H9 (cell line): ENCODE measurements around the gene ANK2. TPM values are rescaled to one million over a fixed set of nuclear protein-coding genes. Genes with fewer than 3 reads are reported as not detected.

Experiments
- DNase-seq: peaks from one replicate; pipeline ENCODE4 v3.0.0-alpha.2; 2017
- H2AFZ ChIP-seq: one replicate; pipeline ENCODE4 v1.6.1; 2013; ENCODE audit warnings: mild to moderate bottlenecking, low read length, control low read depth, moderate library complexity
- H2AK5ac ChIP-seq: 2 replicates; pipeline ENCODE4 v1.6.1; 2013; ENCODE audit warnings: low read length, control low read depth, mixed read lengths; ENCODE audit not compliant: insufficient read length
- H2BK120ac ChIP-seq: one replicate; pipeline ENCODE4 v1.6.1; 2013; ENCODE audit warnings: low read depth, mild to moderate bottlenecking, low read length, control low read depth, inconsistent platforms; ENCODE audit not compliant: poor library complexity, severe bottlenecking
- H2BK12ac ChIP-seq: 2 replicates; pipeline ENCODE4 v1.6.1; 2013; ENCODE audit warnings: low read length, control low read depth, mixed read lengths, low read depth; ENCODE audit not compliant: insufficient read length
- H2BK15ac ChIP-seq: 2 replicates; pipeline ENCODE4 v1.6.1; 2013; ENCODE audit warnings: low read depth, low read length, control low read depth
- H2BK20ac ChIP-seq: one replicate; pipeline ENCODE4 v1.6.1; 2013; ENCODE audit warnings: low read depth, mild to moderate bottlenecking, low read length, control low read depth, inconsistent platforms; ENCODE audit not compliant: poor library complexity, severe bottlenecking
- H2BK5ac ChIP-seq: 2 replicates; pipeline ENCODE4 v1.6.1; 2013; ENCODE audit warnings: low read length, control low read depth, mixed read lengths; ENCODE audit not compliant: insufficient read length
- H3K14ac ChIP-seq: 2 replicates; pipeline ENCODE4 v1.6.1; 2013; ENCODE audit warnings: low read length, control low read depth; ENCODE audit not compliant: insufficient read depth
- H3K18ac ChIP-seq: 2 replicates; pipeline ENCODE4 v1.6.1; 2013; ENCODE audit warnings: low read depth, mild to moderate bottlenecking, mixed read lengths, low read length, control low read depth; ENCODE audit not compliant: insufficient read length
- H3K23ac ChIP-seq: 2 replicates; pipeline ENCODE4 v1.6.1; 2013; ENCODE audit warnings: low read length, control low read depth, mixed read lengths, low read depth; ENCODE audit not compliant: insufficient read length
- H3K23me2 ChIP-seq: 2 replicates; pipeline ENCODE4 v1.6.1; 2013; ENCODE audit warnings: low read depth, mild to moderate bottlenecking, mixed read lengths, low read length, control low read depth; ENCODE audit not compliant: insufficient read length, poor library complexity, severe bottlenecking
- H3K27ac ChIP-seq: 2 replicates; pipeline ENCODE4 v1.5.1; 2013; ENCODE audit warnings: low read length, control low read depth, mixed read lengths, low read depth; ENCODE audit not compliant: insufficient read length
- H3K27me3 ChIP-seq: 2 replicates; pipeline ENCODE4 v1.6.1; 2013; ENCODE audit warnings: low read length, control low read depth, inconsistent platforms; ENCODE audit not compliant: insufficient read depth
- H3K4ac ChIP-seq: 2 replicates; pipeline ENCODE4 v1.6.1; 2013; ENCODE audit warnings: low read depth, mild to moderate bottlenecking, control low read depth, inconsistent platforms, low read length, moderate library complexity
- H3K4me1 ChIP-seq: 2 replicates; pipeline ENCODE4 v1.6.1; 2013; ENCODE audit warnings: low read length, control low read depth, inconsistent platforms; ENCODE audit not compliant: insufficient read depth
- H3K4me2 ChIP-seq: 2 replicates; pipeline ENCODE4 v1.6.1; 2013; ENCODE audit warnings: low read length, control low read depth, mixed read lengths; ENCODE audit not compliant: insufficient read length, insufficient read depth
- H3K56ac ChIP-seq: 2 replicates; pipeline ENCODE4 v1.6.1; 2013; ENCODE audit warnings: low read depth, mild to moderate bottlenecking, mixed read lengths, low read length, control low read depth; ENCODE audit not compliant: insufficient read length
- H3K79me1 ChIP-seq: 2 replicates; pipeline ENCODE4 v1.6.1; 2013; ENCODE audit warnings: low read depth, mild to moderate bottlenecking, moderate library complexity, low read length, control low read depth, inconsistent platforms; ENCODE audit not compliant: insufficient read depth, poor library complexity, severe bottlenecking
- H3K79me2 ChIP-seq: 2 replicates; pipeline ENCODE4 v1.6.1; 2013; ENCODE audit warnings: low read length, control low read depth, inconsistent platforms; ENCODE audit not compliant: insufficient read depth
- H3K9ac ChIP-seq: 2 replicates; pipeline ENCODE4 v1.6.1; 2013; ENCODE audit warnings: low read length, control low read depth, mixed read lengths; ENCODE audit not compliant: insufficient read length; ENCODE audit errors: extremely low read depth
- H3K9me3 ChIP-seq: one replicate; pipeline ENCODE4 v1.6.1; 2013; ENCODE audit warnings: low read depth, low read length, inconsistent platforms; ENCODE audit not compliant: control insufficient read depth
- H3T11ph ChIP-seq: one replicate; pipeline ENCODE4 v1.6.1; 2013; ENCODE audit warnings: mild to moderate bottlenecking, low read length, control low read depth, inconsistent platforms
- H4K20me1 ChIP-seq: one replicate; pipeline ENCODE4 v1.6.1; 2013; ENCODE audit not compliant: control insufficient read depth, insufficient read length, insufficient read depth
- H4K5ac ChIP-seq: 2 replicates; pipeline ENCODE4 v1.6.1; 2013; ENCODE audit warnings: low read depth, mild to moderate bottlenecking, mixed read lengths, low read length, control low read depth; ENCODE audit not compliant: insufficient read length
- H4K8ac ChIP-seq: replicated peaks from 2 replicates; pipeline ENCODE4 v1.6.1; 2013; ENCODE audit warnings: low read length, control low read depth, mixed read lengths, low read depth; ENCODE audit not compliant: insufficient read length
- H4K91ac ChIP-seq: 2 replicates; pipeline ENCODE4 v1.6.1; 2013; ENCODE audit warnings: low read depth, mild to moderate bottlenecking, moderate library complexity, mixed read lengths, low read length, control low read depth; ENCODE audit not compliant: insufficient read length
- H3K27ac Mint-ChIP-seq, 3 experiments: 2 replicates in 2 of 3; 3 replicates in 1 of 3; pipeline ENCODE4 v1.8.0; 2020 to 2021; ENCODE audit warnings: mixed read lengths in 3 of 3, mild to moderate bottlenecking in 1 of 3, moderate library complexity in 1 of 3
- H3K27me3 Mint-ChIP-seq: 2 replicates; pipeline ENCODE4 v1.8.0; 2021; ENCODE audit warnings: low read depth, mild to moderate bottlenecking, moderate library complexity, mixed read lengths
- H3K36me3 Mint-ChIP-seq, 3 experiments: 2 replicates in 2 of 3; 3 replicates in 1 of 3; pipeline ENCODE4 v1.8.0; 2020 to 2021; ENCODE audit warnings: low read depth in 3 of 3, mixed read lengths in 3 of 3; ENCODE audit not compliant: insufficient read depth in 1 of 3
- H3K4me1 Mint-ChIP-seq, 2 experiments: 2 replicates each; pipeline ENCODE4 v1.8.0; 2020; ENCODE audit warnings: mixed read lengths in 2 of 2
- H3K4me3 Mint-ChIP-seq, 2 experiments: 2 replicates in 1 of 2; 3 replicates in 1 of 2; pipeline ENCODE4 v1.8.0; 2020 to 2021; ENCODE audit warnings: mild to moderate bottlenecking in 2 of 2, mixed read lengths in 2 of 2, moderate library complexity in 1 of 2
- H3K9me3 Mint-ChIP-seq, 2 experiments: 2 replicates in 1 of 2; 3 replicates in 1 of 2; pipeline ENCODE4 v1.8.0; 2020; ENCODE audit warnings: mild to moderate bottlenecking in 2 of 2, mixed read lengths in 2 of 2, moderate library complexity in 1 of 2
- WGBS: extraction: QIAGEN DNeasy Blood & Tissue Kit; methylation state at CpG from one replicate; pipeline ENCODE4 v1.1.7; 2013; ENCODE audit warnings: missing lambda C conversion rate, low lambda C conversion rate, mixed read lengths; ENCODE audit not compliant: insufficient read length; ENCODE audit errors: extremely low coverage; 5-methylcytosine and 5-hydroxymethylcytosine counted together
- total RNA-seq: library from RNA; stranded (reverse); gene quantifications from 2 replicates; pipeline ENCODE4 v1.2.1, GENCODE V29; 2021
- TF ChIP-seq, protein P1 (sequence below): fragments of 200-600 bp; sonication (generic); conservative IDR thresholded peaks from 3 replicates; pipeline ENCODE4 v1.8.0; 2021; ENCODE audit warnings: antibody characterized with exemption, mild to moderate bottlenecking

ANK2 gene
- total RNA-seq, 1 experiment from 2014 or later: 36.8 TPM

DNA sequence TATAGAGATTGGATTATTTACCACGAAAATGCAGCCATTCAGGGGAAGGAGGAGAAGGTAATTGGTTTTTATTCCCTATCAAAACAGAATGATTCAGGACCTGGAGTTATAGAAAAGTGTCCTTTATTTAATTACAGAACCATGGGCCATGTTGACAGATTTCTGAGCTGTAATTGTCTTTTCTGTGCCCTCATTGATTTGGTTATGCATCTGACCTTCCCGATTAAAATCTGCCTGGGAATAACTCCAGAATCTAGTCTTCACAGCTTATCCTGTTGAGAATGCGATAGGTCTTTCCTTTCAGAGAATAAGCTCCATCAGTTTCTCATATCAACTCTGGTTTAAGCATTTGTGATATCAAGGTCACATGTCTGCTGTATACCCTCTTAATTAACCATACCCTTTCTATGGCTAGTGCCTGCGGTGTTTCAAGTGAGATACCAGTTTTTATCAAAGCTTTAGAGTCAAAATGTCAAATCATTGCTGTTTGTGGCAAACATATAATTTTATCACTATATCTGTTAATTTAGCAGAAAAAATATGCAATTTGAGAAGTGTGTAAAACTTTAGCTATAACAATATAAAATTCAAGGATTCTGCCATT lies 37.2 kb upstream of the ANK2 start:
- H3K14ac ChIP-seq: no peak overlapping the region
- no peaks in the 10 kb centered on the region for H3K79me1 ChIP-seq
- no peaks in the 10 kb centered on the region for H3K27me3 Mint-ChIP-seq
- no peaks in the 10 kb centered on the region for H3K4me1 Mint-ChIP-seq
- H3K4ac ChIP-seq: no peak overlapping the region
- no peak overlapping the region for H3K18ac ChIP-seq
- WGBS: no CpG with 5 or more reads among the region's 4 CpGs
- no peak overlapping the region for H2BK15ac ChIP-seq
- H2AFZ ChIP-seq: no peak overlapping the region
- H3K27me3 ChIP-seq: no peaks in the 10 kb centered on the region
- H3K9ac ChIP-seq: no peak overlapping the region
- no peaks in the 10 kb centered on the region for H3K23me2 ChIP-seq
- H3K36me3 Mint-ChIP-seq: no peaks in the 10 kb centered on the region
- no peak overlapping the region for H3K27ac Mint-ChIP-seq
- H2AK5ac ChIP-seq: no peak overlapping the region
- H3K9me3 ChIP-seq: no peaks in the 10 kb centered on the region
- H2BK12ac ChIP-seq: no peak overlapping the region
- TF ChIP-seq, protein P1, sequence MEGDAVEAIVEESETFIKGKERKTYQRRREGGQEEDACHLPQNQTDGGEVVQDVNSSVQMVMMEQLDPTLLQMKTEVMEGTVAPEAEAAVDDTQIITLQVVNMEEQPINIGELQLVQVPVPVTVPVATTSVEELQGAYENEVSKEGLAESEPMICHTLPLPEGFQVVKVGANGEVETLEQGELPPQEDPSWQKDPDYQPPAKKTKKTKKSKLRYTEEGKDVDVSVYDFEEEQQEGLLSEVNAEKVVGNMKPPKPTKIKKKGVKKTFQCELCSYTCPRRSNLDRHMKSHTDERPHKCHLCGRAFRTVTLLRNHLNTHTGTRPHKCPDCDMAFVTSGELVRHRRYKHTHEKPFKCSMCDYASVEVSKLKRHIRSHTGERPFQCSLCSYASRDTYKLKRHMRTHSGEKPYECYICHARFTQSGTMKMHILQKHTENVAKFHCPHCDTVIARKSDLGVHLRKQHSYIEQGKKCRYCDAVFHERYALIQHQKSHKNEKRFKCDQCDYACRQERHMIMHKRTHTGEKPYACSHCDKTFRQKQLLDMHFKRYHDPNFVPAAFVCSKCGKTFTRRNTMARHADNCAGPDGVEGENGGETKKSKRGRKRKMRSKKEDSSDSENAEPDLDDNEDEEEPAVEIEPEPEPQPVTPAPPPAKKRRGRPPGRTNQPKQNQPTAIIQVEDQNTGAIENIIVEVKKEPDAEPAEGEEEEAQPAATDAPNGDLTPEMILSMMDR: no peak
- H4K91ac ChIP-seq: no peak overlapping the region
- no peak overlapping the region for H2BK120ac ChIP-seq
- H4K5ac ChIP-seq: no peak overlapping the region
- H4K20me1 ChIP-seq: no peaks in the 10 kb centered on the region
- H3K56ac ChIP-seq: no peak overlapping the region
- H2BK5ac ChIP-seq: no peak overlapping the region
- no peak overlapping the region for H3K4me2 ChIP-seq
- no peaks in the 10 kb centered on the region for H3K79me2 ChIP-seq
- H3T11ph ChIP-seq: no peak overlapping the region
- H3K27ac ChIP-seq: no peak overlapping the region
- H3K23ac ChIP-seq: no peak overlapping the region
- no peaks in the 10 kb centered on the region for H3K9me3 Mint-ChIP-seq
- DNase-seq: no peak
- H3K4me1 ChIP-seq: no peaks in the 10 kb centered on the region
- no peak overlapping the region for H3K4me3 Mint-ChIP-seq
- no peak overlapping the region for H4K8ac ChIP-seq
- no peak overlapping the region for H2BK20ac ChIP-seq
